Activated T-cell treated with anti-CD3 and anti-CD28 coated beads, Interleukin-2, amount 50 U/mL, for 72 hours (primary cell): ENCODE data around the gene MYH6. TPM values are rescaled to one million over a fixed set of nuclear protein-coding genes. Genes with fewer than 3 reads are reported as not detected.
"Not testable (repeated sequence)": the region's sequence is repeated elsewhere in the genome, so short reads cannot be mapped to it uniquely, and the experiment has no call there.

Experiments used
- ATAC-seq, 2 donors: fragments of 150-1000 bp; cut with Tn5 transposase; replicated peaks in 1 of 2; 2 replicates each; pipeline ENCODE4 v1.10.0; 2021; ENCODE audit warnings: moderate library complexity in 2 of 2, mild to moderate bottlenecking in 1 of 2
- DNase-seq, 2 donors: peaks; one replicate each; pipeline ENCODE4 v3.0.0; 2021 to 2022; ENCODE audit warnings: mixed read lengths in 1 of 2
- H3K27ac Mint-ChIP-seq: one replicate; pipeline ENCODE4 v1.8.0; 2022; ENCODE audit warnings: mild to moderate bottlenecking, moderate library complexity, mixed read lengths
- H3K27me3 Mint-ChIP-seq: one replicate; pipeline ENCODE4 v1.8.0; 2022; ENCODE audit warnings: low read depth, mixed read lengths
- H3K36me3 Mint-ChIP-seq, 2 donors: one replicate each; pipeline ENCODE4 v1.8.0; 2022; ENCODE audit warnings: mixed read lengths in 2 of 2, mild to moderate bottlenecking in 1 of 2; ENCODE audit not compliant: insufficient read depth in 2 of 2
- H3K4me1 Mint-ChIP-seq: one replicate; pipeline ENCODE4 v1.8.0; 2022; ENCODE audit warnings: low read depth, mixed read lengths
- H3K4me3 Mint-ChIP-seq, 2 donors: one replicate each; pipeline ENCODE4 v1.8.0; 2022; ENCODE audit warnings: mild to moderate bottlenecking in 2 of 2, mixed read lengths in 2 of 2, moderate library complexity in 2 of 2
- H3K9me3 Mint-ChIP-seq, 2 donors: one replicate each; pipeline ENCODE4 v1.8.0; 2022; ENCODE audit warnings: mixed read lengths in 2 of 2
- total RNA-seq, 2 donors: library from RNA; stranded (reverse); gene quantifications; one replicate each; pipeline ENCODE4 v1.2.3, GENCODE V29; 2022

The MYH6 gene
- total RNA-seq = 1 to 10 TPM in 1 of 2 donors, under 1 TPM in 1; 0.65 to 2.1 TPM

GRCh38 chr14:23407516-23408306 lies at the start of gene MYH6:
Gene MYH6 (minus strand): TSS chr14:23408273. CDS start chr14:23407223, 1,050 bp downstream.
- H3K27me3 Mint-ChIP-seq = peaks cover 11% of the 10 kb centered on the region
- H3K36me3 Mint-ChIP-seq = no peaks in the 10 kb centered on the region
- no peaks in the 10 kb centered on the region for H3K9me3 Mint-ChIP-seq
- no peak for DNase-seq
- no peak for ATAC-seq
- no peak within 1 kb of the TSS for H3K4me3 Mint-ChIP-seq
- H3K27ac Mint-ChIP-seq = no peak within 1 kb of the TSS
- no peaks in the 10 kb centered on the region for H3K4me1 Mint-ChIP-seq

- H3K4me3 Mint-ChIP-seq, DNase-seq, H3K27ac Mint-ChIP-seq, ATAC-seq, H3K36me3 Mint-ChIP-seq, H3K9me3 Mint-ChIP-seq, H3K4me1 Mint-ChIP-seq: not testable (repeated sequence)
- peaks cover 37% of the 10 kb centered on the region for H3K27me3 Mint-ChIP-seq
These were observed 49.0 kb upstream of the MYH6 start for GRCh38 chr14:23456883-23457586.

- H3K4me3 Mint-ChIP-seq = no peak overlapping the region
- ATAC-seq = no peak
- peaks cover 22% of the 10 kb centered on the region for H3K27me3 Mint-ChIP-seq
- H3K9me3 Mint-ChIP-seq = no peaks in the 10 kb centered on the region
- H3K36me3 Mint-ChIP-seq = no peaks in the 10 kb centered on the region
- no peaks in the 10 kb centered on the region for H3K4me1 Mint-ChIP-seq
- no peak for DNase-seq
- H3K27ac Mint-ChIP-seq = no peak overlapping the region
These were observed 46.4 kb upstream of the MYH6 start for GRCh38 chr14:23454445-23454856.

GRCh38 chr14:23452237-23452636 lies 44.2 kb upstream of the MYH6 start:
- no peak for DNase-seq
- H3K36me3 Mint-ChIP-seq = no peaks in the 10 kb centered on the region
- peaks cover 23% of the 10 kb centered on the region for H3K27me3 Mint-ChIP-seq
- H3K4me3 Mint-ChIP-seq = no peak overlapping the region
- peaks cover 10% of the 10 kb centered on the region for H3K4me1 Mint-ChIP-seq
- ATAC-seq = no peak
- no peaks in the 10 kb centered on the region for H3K9me3 Mint-ChIP-seq
- no peak overlapping the region for H3K27ac Mint-ChIP-seq

GRCh38 chr14:23450379-23450778 lies 42.3 kb upstream of the MYH6 start:
- ATAC-seq = no peak
- Mint-ChIP-seq H3K4me1 (peaks cover 10% of the 10 kb centered on the region), H3K27me3 (peaks cover 15% of the 10 kb centered on the region), H3K36me3 (no peaks in the 10 kb centered on the region), H3K27ac (no peak overlapping the region), H3K9me3 (no peaks in the 10 kb centered on the region), H3K4me3 (no peak overlapping the region)
- no peak for DNase-seq

- no peak overlapping the region for H3K4me3 Mint-ChIP-seq
- peak overlapping the region; percentile 78 for H3K27ac Mint-ChIP-seq
- H3K4me1 Mint-ChIP-seq = peaks cover 10% of the 10 kb centered on the region
- no peaks in the 10 kb centered on the region for H3K9me3 Mint-ChIP-seq
- ATAC-seq (no peak), DNase-seq (no peak)
- peaks cover 13% of the 10 kb centered on the region for H3K27me3 Mint-ChIP-seq
- no peaks in the 10 kb centered on the region for H3K36me3 Mint-ChIP-seq
These were observed 41.2 kb upstream of the MYH6 start for GRCh38 chr14:23449314-23449713.

- peaks cover 16% of the 10 kb centered on the region for H3K27me3 Mint-ChIP-seq
- H3K4me3 Mint-ChIP-seq = peak overlapping the region in 1 of 2 donors; percentile 61
- H3K4me1 Mint-ChIP-seq = peaks cover 10% of the 10 kb centered on the region
- no peaks in the 10 kb centered on the region for H3K9me3 Mint-ChIP-seq
- no peaks in the 10 kb centered on the region for H3K36me3 Mint-ChIP-seq
- ATAC-seq (peak; percentile 84 to 97), DNase-seq (no peak)
- H3K27ac Mint-ChIP-seq = peak overlapping the region; percentile 96
These were observed 39.6 kb upstream of the MYH6 start for GRCh38 chr14:23447361-23448350.

GRCh38 chr14:23446291-23446851 lies 38.3 kb upstream of the MYH6 start:
- Mint-ChIP-seq H3K4me3 (no peak overlapping the region), H3K27me3 (peaks cover 23% of the 10 kb centered on the region), H3K4me1 (peaks cover 10% of the 10 kb centered on the region), H3K36me3 (no peaks in the 10 kb centered on the region), H3K27ac (no peak overlapping the region), H3K9me3 (no peaks in the 10 kb centered on the region)
- ATAC-seq (no peak), DNase-seq (no peak)

- H3K27ac Mint-ChIP-seq = no peak overlapping the region
These were observed 37.7 kb upstream of the MYH6 start for GRCh38 chr14:23445773-23446172.

GRCh38 chr14:23444314-23444713 lies 36.2 kb upstream of the MYH6 start:
- Mint-ChIP-seq H3K36me3 (no peaks in the 10 kb centered on the region), H3K27ac (no peak overlapping the region), H3K4me1 (peaks cover 10% of the 10 kb centered on the region), H3K27me3 (peaks cover 20% of the 10 kb centered on the region), H3K9me3 (no peaks in the 10 kb centered on the region), H3K4me3 (no peak overlapping the region)
- no peak for DNase-seq
- no peak for ATAC-seq

More at GRCh38 chr14:23445773-23446172, 37.7 kb upstream of the MYH6 start:
- Mint-ChIP-seq H3K36me3 (no peaks in the 10 kb centered on the region), H3K9me3 (no peaks in the 10 kb centered on the region), H3K27me3 (peaks cover 23% of the 10 kb centered on the region), H3K4me1 (peaks cover 10% of the 10 kb centered on the region), H3K4me3 (no peak overlapping the region)
- no peak for DNase-seq
- no peak for ATAC-seq

- H3K27me3 Mint-ChIP-seq = peaks cover 18% of the 10 kb centered on the region
- peaks cover 10% of the 10 kb centered on the region for H3K4me1 Mint-ChIP-seq
- H3K9me3 Mint-ChIP-seq = no peaks in the 10 kb centered on the region
- no peaks in the 10 kb centered on the region for H3K36me3 Mint-ChIP-seq
- DNase-seq (no peak), ATAC-seq (no peak)
- H3K27ac Mint-ChIP-seq = no peak overlapping the region
- H3K4me3 Mint-ChIP-seq = no peak overlapping the region
These were observed 35.8 kb upstream of the MYH6 start for GRCh38 chr14:23443881-23444280.

GRCh38 chr14:23443411-23443812 lies 35.3 kb upstream of the MYH6 start:
- Mint-ChIP-seq H3K27me3 (peaks cover 18% of the 10 kb centered on the region), H3K4me1 (peaks cover 10% of the 10 kb centered on the region), H3K9me3 (no peaks in the 10 kb centered on the region), H3K4me3 (no peak overlapping the region), H3K27ac (no peak overlapping the region), H3K36me3 (no peaks in the 10 kb centered on the region)
- DNase-seq (no peak), ATAC-seq (no peak)
